Glutamatergic neuron (in vitro differentiated cells): ENCODE data around the gene ADAP1. TPM values are rescaled to one million over a fixed set of nuclear protein-coding genes. Genes with fewer than 3 reads are reported as not detected.
"Not testable (repeated sequence)": the region's sequence is repeated elsewhere in the genome, so short reads cannot be mapped to it uniquely, and the experiment has no call there.

Source experiments
- DNase-seq: peaks from one replicate; pipeline ENCODE4 v3.0.0; 2022
- H3K27ac Mint-ChIP-seq: one replicate; pipeline ENCODE4 v1.8.0; 2020; ENCODE audit warnings: mild to moderate bottlenecking, mixed read lengths, inconsistent platforms; ENCODE audit not compliant: unreplicated experiment
- H3K27me3 Mint-ChIP-seq: one replicate; pipeline ENCODE4 v1.8.0; 2020; ENCODE audit warnings: mild to moderate bottlenecking, moderate library complexity, mixed read lengths, inconsistent platforms; ENCODE audit not compliant: unreplicated experiment
- H3K36me3 Mint-ChIP-seq: one replicate; pipeline ENCODE4 v1.8.0; 2020; ENCODE audit warnings: mild to moderate bottlenecking, mixed read lengths, inconsistent platforms; ENCODE audit not compliant: unreplicated experiment
- H3K4me1 Mint-ChIP-seq: one replicate; pipeline ENCODE4 v1.8.0; 2020; ENCODE audit warnings: mild to moderate bottlenecking, low read depth, mixed read lengths, inconsistent platforms; ENCODE audit not compliant: unreplicated experiment
- H3K4me3 Mint-ChIP-seq: one replicate; pipeline ENCODE4 v1.8.0; 2020; ENCODE audit warnings: mild to moderate bottlenecking, mixed read lengths, inconsistent platforms; ENCODE audit not compliant: unreplicated experiment
- H3K9me3 Mint-ChIP-seq: one replicate; pipeline ENCODE4 v1.8.0; 2020; ENCODE audit warnings: mild to moderate bottlenecking, moderate library complexity, mixed read lengths, inconsistent platforms; ENCODE audit not compliant: unreplicated experiment
- CTCF ChIP-seq: fragments of 200-600 bp; sonication (generic); IDR thresholded peaks from one replicate; pipeline ENCODE4 v1.5.0; 2021; ENCODE audit not compliant: partially characterized antibody, unreplicated experiment
- total RNA-seq: library from RNA; stranded (reverse); fragmentation: NEBNext Ultra II Directional; extraction: Animal tissue kit (Norgen Biotek cat#: 25700); gene quantifications from one replicate; pipeline ENCODE4 v1.2.1, GENCODE V29; 2021; ENCODE audit not compliant: unreplicated experiment

ADAP1 gene
- total RNA-seq, 1 donor from 2014 or later = 61.1 TPM

DNA sequence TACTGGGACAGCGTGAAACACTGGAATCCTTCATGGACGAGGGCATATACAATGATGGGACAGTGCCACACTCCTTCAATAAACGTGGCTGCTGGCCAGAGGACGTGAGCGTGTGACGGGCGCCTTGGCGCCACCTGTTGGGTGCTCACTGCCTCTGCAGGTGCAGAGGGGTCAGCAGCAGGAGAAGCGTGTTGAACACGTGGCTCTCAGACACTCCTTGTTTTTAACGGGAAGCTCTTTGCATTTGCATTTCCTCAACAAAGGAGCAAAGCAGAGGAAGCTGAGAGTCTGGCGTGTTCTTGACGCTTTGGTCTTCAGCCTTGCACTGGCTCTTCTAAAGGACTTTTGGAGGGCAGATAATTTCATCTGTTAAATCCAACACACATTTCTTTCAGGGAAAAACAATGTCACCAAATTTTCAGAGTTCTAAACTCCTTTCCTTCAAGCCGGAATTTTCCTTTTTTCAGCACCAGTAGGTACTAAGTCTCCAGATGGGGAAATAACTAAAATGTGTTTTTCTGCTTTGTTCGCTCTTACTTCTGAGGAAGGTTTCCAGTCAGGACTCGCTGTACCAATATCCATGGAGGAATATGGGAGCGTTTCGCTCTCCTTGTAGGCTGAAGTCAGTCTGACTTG is 81.0 kb downstream of the ADAP1 start:
- Mint-ChIP-seq H3K9me3 (peaks cover 12% of the 10 kb centered on the region), H3K4me1 (peaks cover 22% of the 10 kb centered on the region), H3K27me3 (peaks cover 18% of the 10 kb centered on the region), H3K27ac (peak overlapping the region; percentile 91), H3K4me3 (peak overlapping the region; percentile 30), H3K36me3 (peaks cover 5% of the 10 kb centered on the region)
- peak; percentile 85 for DNase-seq
- peak; percentile 74 for TF ChIP-seq CTCF

DNA sequence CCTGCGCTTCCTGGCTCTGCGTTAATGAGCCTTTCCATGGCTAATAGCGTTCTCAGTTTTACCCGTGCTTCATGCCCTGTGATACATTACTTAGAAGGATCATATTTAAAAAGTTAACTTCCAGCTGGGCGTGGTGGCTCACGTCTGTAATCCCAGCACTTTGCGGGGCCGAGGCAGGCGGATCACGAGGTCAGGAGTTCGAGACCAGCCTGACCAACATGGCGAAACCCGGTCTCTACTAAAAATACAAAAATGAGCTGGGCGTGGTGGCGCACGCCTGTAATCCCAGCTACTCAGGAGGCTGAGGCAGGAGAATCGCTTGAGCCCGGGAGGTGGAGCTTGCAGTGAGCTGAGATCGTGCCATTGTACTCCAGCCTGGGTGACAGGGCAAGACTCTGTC is 81.8 kb downstream of the ADAP1 start:
- H3K36me3 Mint-ChIP-seq = not testable (repeated sequence)

GRCh38 chr7:871900-872537 is 82.5 kb downstream of the ADAP1 start:
- no peak for TF ChIP-seq CTCF
- Mint-ChIP-seq H3K4me3 (no peak overlapping the region), H3K27ac (peak overlapping the region; percentile 70), H3K36me3 (peaks cover 5% of the 10 kb centered on the region), H3K27me3 (peaks cover 20% of the 10 kb centered on the region), H3K4me1 (peaks cover 21% of the 10 kb centered on the region), H3K9me3 (peaks cover 12% of the 10 kb centered on the region)
- DNase-seq = no peak

More for the DNA sequence above, 81.8 kb downstream of the ADAP1 start:
- Mint-ChIP-seq H3K4me3 (peak overlapping the region; percentile 30), H3K27me3 (peaks cover 16% of the 10 kb centered on the region), H3K27ac (peak overlapping the region; percentile 70), H3K4me1 (peaks cover 18% of the 10 kb centered on the region)
- DNase-seq, H3K9me3 Mint-ChIP-seq: not testable (repeated sequence)

GRCh38 chr7:869348-869747 is 85.1 kb downstream of the ADAP1 start:
- Mint-ChIP-seq H3K4me1 (peaks cover 27% of the 10 kb centered on the region), H3K9me3 (peaks cover 19% of the 10 kb centered on the region), H3K27ac (peak overlapping the region; percentile 33), H3K27me3 (peaks cover 18% of the 10 kb centered on the region), H3K4me3 (no peak overlapping the region), H3K36me3 (peaks cover 9% of the 10 kb centered on the region)
- TF ChIP-seq CTCF = no peak
- DNase-seq = no peak

GRCh38 chr7:868189-868486 is 86.3 kb downstream of the ADAP1 start:
- Mint-ChIP-seq H3K27me3 (peaks cover 20% of the 10 kb centered on the region), H3K4me3 (no peak overlapping the region), H3K9me3 (peaks cover 18% of the 10 kb centered on the region), H3K36me3 (peaks cover 4% of the 10 kb centered on the region), H3K27ac (no peak overlapping the region), H3K4me1 (peaks cover 19% of the 10 kb centered on the region)
- TF ChIP-seq CTCF = no peak
- DNase-seq = no peak
